GM18951 (cell line): Measurements from ENCODE around the gene RELCH.
"Not testable (repeated sequence)": the region's sequence is repeated elsewhere in the genome, so short reads cannot be mapped to it uniquely, and the experiment has no call there.

ENCODE experiments used
- POLR2A ChIP-seq: IDR thresholded peaks from 4 replicates; pipeline ENCODE4 v1.6.1; 2011; ENCODE audit warnings: mild to moderate bottlenecking; ENCODE audit not compliant: insufficient read length, insufficient read depth; ENCODE audit errors: extremely low read depth
- in situ Hi-C: fragments of 300-500 bp; cut with MboI; formaldehyde crosslinking; loops from one replicate; pipeline ENCODE4 v1.12.0; 2022; ENCODE audit warnings: low sequenced_read_pairs, mixed read lengths, inconsistent platforms; ENCODE audit not compliant: unreplicated experiment

Gene RELCH, protein sequence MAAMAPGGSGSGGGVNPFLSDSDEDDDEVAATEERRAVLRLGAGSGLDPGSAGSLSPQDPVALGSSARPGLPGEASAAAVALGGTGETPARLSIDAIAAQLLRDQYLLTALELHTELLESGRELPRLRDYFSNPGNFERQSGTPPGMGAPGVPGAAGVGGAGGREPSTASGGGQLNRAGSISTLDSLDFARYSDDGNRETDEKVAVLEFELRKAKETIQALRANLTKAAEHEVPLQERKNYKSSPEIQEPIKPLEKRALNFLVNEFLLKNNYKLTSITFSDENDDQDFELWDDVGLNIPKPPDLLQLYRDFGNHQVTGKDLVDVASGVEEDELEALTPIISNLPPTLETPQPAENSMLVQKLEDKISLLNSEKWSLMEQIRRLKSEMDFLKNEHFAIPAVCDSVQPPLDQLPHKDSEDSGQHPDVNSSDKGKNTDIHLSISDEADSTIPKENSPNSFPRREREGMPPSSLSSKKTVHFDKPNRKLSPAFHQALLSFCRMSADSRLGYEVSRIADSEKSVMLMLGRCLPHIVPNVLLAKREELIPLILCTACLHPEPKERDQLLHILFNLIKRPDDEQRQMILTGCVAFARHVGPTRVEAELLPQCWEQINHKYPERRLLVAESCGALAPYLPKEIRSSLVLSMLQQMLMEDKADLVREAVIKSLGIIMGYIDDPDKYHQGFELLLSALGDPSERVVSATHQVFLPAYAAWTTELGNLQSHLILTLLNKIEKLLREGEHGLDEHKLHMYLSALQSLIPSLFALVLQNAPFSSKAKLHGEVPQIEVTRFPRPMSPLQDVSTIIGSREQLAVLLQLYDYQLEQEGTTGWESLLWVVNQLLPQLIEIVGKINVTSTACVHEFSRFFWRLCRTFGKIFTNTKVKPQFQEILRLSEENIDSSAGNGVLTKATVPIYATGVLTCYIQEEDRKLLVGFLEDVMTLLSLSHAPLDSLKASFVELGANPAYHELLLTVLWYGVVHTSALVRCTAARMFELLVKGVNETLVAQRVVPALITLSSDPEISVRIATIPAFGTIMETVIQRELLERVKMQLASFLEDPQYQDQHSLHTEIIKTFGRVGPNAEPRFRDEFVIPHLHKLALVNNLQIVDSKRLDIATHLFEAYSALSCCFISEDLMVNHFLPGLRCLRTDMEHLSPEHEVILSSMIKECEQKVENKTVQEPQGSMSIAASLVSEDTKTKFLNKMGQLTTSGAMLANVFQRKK

DNA sequence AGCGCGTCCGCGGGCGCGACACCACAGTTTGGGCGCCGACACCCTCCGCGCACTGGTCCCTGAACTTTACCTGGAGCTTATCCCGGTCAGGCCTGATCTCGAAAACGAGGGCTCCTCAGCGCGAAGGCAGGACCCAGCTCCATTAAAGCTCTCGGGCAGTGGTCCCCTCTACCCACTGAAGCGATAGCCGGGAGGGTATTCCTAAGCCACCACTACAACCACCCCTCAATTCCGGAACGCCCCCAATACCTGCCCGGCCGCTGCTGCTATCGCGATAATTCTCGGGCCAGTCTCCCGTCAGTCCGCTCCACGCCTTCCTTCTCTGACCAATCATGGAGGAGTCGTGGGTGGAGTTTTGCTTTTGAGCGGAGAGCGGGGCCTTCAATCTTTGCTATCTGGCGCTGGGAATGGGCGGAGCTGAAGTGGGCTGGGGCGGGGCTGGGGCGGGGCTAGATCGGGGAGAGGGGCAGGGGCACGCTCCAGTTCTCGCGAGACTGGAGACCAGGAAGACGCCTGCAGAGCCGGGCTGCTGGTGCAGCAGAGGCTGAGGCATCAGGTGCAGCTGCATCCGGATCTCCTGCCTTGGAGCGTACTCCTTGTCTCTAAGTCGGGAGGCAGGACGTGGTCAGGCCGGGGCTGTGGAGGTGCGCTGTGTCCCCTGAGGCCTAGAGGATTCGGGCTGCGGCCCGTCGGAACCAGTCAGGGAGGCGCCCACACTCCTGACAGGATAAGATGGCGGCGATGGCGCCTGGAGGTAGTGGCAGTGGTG lies at the start of gene RELCH, which contains the start of gene PIGN:
TSS of gene RELCH (plus strand) at position 482 of the 769 bp plus-strand sequence. CDS start at position 733, 251 bp downstream.
TSS of gene PIGN (minus strand) at position 283 of the 769 bp plus-strand sequence. CDS start 25,703 bp downstream, outside the sequence.
- peak; percentile 93 for TF ChIP-seq POLR2A
- in situ Hi-C loops, result loop anchor here (25.0 kb wide), 1 partner anchor 375 kb away; no protein-coding TSS in a partner anchor

DNA sequence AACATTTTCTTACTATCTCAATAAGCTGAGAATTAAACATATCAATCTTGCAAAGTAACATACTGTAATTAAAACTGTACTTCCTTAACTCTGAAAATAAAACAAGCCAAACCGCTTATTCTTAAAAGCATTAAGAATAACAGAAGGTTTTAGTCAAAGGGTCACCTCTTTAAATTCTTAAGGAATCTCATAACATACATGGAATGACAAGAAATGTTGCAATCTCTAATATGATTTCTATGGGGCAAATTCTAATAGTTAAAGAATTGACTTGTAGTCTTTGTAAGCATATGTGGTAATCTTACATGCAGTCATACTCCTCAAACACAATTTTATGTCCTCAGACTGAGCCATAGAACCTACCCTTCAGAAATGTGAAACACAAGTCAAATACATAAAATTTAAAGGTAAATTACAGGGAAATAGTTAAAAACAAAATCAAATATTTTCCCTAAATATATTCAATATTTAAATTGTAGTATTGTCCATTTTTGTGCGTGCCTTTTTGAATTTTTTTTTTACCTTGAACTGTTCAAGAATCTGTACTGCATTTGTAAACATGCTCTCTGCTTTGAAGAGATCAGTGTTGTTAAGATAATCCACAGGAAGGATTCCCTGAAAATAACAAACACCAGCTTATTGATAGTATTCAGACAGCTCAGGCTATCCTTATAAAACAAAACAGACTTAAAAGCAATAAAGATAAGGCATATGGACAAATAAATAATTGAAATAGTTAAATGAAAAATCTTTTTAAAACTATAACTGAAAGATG lies 48.4 kb upstream of the RELCH start:
- TF ChIP-seq POLR2A, result no peak
- in situ Hi-C loops, result no loop called here

DNA sequence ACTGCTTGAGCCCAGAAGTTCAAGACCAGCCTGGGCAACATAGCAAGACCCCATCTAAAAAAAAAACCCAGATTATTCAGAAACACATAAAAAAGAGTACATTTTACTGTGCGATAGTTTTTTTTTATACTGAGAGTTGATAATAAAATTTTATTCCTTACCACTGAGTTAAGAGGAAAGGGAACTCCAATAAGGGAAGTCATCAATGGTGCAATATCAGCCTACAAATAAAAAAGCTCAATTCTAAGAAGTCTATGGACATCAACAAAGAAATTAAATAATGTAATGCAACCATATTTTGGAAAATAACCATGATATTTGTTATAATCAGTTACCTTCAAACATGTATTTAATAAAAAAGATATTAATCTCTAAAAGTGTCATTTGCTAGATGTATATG lies 46.8 kb upstream of the RELCH start:
- in situ Hi-C loops, result no loop called here
- TF ChIP-seq POLR2A, result no peak

DNA sequence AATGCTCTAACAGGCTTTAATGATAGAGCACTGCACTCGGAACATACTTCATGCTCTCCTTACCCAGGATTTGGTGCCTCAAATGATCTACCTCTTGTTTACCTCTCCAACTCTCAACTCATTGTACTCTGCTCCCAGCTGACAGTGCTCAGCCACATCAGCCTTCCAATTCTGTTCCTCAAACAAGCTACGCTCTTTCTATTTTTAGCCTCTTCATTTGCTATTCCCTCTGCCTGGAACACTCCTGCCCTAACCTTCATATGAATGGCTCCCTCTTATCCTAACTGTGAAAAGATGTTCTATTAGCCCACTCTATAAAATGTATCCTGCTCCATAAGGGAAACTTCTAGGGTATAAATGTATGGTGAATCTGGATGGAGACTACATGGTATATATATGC lies 42.7 kb upstream of the RELCH start:
- in situ Hi-C loops, result no loop called here
- no peak for TF ChIP-seq POLR2A

DNA sequence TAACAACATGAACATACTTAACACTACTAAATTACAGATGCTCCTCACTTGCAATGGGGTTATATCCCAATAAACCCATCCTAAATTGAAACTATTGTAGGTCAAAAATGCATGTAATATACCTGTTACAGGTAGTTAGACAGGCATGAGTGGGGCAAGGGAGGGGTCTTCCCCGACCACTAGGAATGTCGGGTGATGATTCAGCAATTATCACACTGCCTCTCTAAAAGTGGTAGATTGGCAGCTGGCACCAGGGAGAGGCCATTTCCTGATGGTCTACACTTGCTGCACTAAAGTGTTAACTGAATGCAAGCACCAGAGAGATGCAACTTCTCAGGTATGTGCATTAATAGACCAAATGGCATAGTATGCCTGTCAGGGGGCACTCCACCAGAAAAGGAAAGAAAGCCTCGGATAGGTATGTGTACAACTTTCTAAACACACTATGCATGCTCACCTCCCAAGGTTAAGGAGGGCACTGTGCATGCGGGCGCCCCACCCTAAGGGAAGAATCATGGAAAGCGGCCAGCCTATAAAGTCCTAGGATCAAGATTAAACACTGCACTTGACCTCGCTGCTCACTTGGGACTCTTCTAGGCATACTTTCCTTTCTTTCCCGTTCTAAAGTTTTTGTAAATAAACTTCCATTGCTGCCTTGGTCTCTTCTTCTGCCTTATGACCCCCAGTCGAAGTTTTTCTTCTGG lies 35.8 kb upstream of the RELCH start:
- TF ChIP-seq POLR2A, result no peak
- in situ Hi-C loops, result no loop called here

DNA sequence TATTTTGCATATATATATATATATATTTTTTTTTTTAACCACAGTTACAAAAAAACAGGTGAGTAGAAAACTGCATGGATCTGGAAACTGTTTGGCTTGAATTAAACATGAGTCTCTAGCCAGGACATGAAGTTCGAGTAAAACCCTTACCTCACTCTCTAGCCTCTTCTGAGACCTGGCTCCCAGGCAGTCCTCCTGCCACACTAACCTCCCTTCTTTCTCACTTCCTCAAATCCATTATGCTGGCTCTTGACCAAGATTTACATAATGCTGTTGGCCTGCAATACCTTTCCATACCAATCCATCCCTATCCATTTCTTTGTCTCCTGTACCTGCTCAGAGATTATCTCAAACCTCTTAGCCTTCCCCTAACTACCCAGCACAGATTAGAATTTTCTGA lies 34.2 kb upstream of the RELCH start:
- TF ChIP-seq POLR2A, result no peak
- in situ Hi-C loops, result no loop called here

DNA sequence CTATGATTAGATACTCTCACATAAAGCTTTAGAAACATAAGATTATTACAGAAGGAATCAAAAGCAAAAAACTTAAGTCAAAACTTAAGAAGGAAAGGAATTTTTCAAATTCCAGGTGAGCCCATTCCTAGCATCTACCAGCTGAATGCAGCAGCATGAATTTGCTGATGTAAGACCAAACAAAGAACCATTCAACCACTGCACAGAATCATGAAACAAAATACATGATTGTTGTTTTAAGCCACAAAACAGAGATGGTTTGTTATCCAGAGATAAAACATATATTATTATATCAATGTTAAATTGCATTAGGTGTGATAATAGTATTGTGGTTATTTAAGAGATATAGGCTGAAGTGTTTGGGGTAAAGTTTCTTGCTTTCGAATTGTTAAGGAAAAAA lies 29.2 kb upstream of the RELCH start:
- in situ Hi-C loops, result no loop called here
- TF ChIP-seq POLR2A, result no peak

DNA sequence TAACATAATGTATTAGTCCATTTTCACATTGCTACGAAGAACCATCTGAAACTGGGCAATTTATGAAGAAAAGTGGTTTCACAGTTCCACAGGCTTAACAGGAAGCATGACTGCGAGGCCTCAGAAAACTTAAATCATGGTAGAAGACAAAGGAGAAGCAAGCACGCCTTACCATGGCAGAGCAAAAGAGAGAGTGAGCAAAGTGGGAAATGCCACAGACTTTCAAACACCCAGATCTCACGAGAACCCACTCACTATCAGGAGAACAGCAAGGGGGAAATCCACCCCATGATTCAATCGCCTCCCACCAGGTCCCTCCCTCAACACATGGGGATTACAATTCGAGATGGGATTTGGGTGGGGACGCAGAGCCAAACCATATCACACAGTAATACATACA lies 22.7 kb upstream of the RELCH start:
- TF ChIP-seq POLR2A, result no peak
- in situ Hi-C loops, result no loop called here

DNA sequence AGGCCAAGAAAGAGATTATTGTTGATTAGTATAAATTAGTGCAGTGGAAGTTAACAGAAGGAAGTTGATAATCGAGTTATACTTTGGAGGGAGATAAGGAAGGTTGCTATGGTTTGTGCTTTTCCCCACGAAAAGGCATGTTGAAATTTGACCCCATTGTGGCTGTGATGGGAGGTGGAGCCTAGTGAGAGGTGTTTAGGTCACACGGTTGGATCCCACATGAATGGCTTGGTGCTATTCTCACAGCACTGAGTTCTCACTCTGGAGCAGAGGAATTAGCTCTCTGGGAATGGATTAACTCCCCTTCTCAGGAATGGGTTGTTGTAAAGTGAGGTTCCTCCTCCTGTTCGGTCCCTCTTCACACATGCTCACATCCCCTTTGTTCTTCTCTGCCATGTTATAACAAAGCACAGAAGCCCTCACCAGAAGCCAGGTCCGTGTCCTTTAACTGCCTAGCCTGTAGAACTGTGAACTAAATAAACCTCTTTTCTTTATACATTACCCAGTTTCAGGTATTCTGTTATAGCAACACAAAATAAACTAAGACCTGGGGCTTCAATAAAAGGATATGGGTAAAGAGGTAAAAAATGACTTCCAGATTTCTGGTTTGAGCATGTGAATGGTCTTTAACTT lies 22.1 kb upstream of the RELCH start:
- no peak for TF ChIP-seq POLR2A
- in situ Hi-C loops, result no loop called here

DNA sequence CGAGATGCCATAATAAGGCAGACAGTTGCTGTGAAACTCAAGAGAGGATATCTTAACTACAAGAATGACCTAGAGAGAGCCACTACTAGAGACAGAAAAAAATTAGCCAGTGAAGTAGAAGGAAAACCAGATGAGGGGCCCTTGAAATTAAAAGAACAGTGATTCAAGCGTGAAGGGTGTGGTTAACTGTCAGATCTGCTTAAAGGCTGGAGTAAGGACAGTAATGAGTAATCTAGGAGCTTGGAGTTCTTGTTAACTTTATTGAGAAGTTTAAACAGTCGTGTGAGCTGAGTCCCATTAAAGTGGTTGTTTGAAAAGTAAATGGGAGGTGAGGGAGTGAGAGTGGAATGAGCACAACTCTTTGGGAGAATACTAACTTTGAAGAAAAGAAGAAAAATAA lies 21.5 kb upstream of the RELCH start:
- TF ChIP-seq POLR2A, result no peak
- in situ Hi-C loops, result no loop called here

DNA sequence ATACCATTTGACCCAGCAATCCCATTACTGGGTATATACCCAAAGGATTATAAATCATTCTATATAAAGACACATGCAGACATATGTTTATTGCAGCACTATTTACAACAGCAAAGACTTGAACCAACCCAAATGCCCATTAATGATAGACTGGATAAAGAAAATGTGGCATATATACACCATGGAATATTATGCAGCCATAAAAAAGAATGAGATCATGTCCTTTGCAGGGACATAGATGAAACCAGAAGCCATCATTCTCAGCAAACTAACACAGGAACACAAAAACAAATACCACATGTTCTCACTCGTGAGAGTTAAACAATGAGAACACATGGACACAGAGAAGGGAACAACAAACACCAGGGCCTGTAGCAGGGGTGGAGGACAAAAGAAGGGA lies 20.5 kb upstream of the RELCH start:
- in situ Hi-C loops, result not testable (repeated sequence)
